ENCODE data around the gene NLRC5.

DNA sequence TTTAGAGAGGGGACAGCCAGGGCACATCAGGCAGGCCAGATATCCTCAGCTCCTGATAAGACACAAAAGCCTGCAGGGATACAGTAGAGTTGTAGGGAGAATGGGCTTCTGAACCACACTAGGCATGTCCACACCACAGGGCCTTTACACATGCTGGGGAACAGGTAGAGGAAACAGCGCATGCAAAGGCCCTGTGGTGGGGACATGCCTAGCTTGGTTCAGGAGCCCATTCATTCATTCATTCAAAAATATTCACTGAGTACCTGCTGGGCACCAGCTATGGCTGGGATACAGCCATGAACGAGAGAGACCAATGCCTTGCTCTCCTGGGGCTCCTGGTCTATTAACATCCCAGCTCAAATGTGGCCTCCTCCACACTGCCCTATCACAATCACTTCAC lies 107.4 kb downstream of the NLRC5 start:
- TF ChIP-seq POLR2A (IDR thresholded peaks at IDR 0.05; ENCODE audit: low read depth) (no peak), EP300 (IDR thresholded peaks at IDR 0.05) (no peak)
- TF ChIP-seq, protein P1, sequence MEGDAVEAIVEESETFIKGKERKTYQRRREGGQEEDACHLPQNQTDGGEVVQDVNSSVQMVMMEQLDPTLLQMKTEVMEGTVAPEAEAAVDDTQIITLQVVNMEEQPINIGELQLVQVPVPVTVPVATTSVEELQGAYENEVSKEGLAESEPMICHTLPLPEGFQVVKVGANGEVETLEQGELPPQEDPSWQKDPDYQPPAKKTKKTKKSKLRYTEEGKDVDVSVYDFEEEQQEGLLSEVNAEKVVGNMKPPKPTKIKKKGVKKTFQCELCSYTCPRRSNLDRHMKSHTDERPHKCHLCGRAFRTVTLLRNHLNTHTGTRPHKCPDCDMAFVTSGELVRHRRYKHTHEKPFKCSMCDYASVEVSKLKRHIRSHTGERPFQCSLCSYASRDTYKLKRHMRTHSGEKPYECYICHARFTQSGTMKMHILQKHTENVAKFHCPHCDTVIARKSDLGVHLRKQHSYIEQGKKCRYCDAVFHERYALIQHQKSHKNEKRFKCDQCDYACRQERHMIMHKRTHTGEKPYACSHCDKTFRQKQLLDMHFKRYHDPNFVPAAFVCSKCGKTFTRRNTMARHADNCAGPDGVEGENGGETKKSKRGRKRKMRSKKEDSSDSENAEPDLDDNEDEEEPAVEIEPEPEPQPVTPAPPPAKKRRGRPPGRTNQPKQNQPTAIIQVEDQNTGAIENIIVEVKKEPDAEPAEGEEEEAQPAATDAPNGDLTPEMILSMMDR (IDR thresholded peaks at IDR 0.05): no peak

All from esophagus muscularis mucosa (tissue), 4 donors.